ENCODE results near the gene CLEC4D.

DNA sequence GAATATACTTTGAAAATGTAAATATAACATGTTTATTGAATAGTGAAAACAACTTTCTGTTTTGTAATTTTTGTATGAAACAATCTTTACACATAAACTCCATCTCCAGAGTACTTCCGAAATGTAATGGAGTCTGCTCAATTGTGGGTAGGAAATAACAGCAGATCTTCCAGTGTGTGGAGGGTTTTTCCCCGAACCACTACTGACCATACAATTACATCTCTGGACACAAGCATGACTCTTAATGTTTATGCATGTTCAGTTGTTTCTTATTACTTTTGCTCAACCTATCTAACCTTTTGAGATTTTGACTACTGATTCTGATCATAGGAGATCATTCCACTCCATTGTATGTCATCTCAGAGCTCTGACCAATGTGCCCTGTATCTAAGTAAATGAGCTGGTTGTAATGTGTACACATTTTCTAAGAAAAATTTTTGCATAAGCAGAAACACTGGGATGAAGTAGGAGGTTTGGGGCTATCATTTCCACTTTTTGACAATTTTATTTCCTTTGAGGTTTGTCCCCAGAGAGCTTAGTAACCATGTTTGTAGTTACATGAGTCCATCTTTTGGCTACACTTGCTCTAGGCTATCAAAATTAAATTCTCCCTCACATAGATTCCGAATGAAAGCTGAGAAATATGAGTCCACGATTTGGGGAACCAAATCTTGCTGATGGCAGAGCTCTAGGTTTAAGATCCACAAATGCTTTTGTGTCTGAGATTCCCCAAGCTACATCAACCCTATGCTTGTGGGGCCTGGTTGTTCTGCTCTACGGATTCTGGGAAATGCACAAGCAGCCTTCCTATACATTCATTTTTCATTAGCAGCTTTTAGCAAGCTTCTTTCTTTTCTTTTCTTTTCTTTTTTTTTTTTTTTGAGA lies 21.4 kb upstream of the CLEC4D start:
- TF ChIP-seq TEAD4 (IDR thresholded peaks at IDR 0.05) (no peak), CEBPB (IDR thresholded peaks at IDR 0.05) (no peak), CREB1 (IDR thresholded peaks at IDR 0.05; ENCODE audit: low read depth) (no peak), YY1 (IDR thresholded peaks at IDR 0.05; ENCODE audit: low read depth) (no peak), FOXM1 (IDR thresholded peaks at IDR 0.05; ENCODE audit: borderline replicate concordance, low read depth) (no peak), NFIC (IDR thresholded peaks at IDR 0.05) (no peak), ZBTB7A (IDR thresholded peaks at IDR 0.05; ENCODE audit: low read depth) (no peak), TAF1 (IDR thresholded peaks at IDR 0.05; ENCODE audit: low read depth) (no peak), EP300 (IDR thresholded peaks at IDR 0.05; ENCODE audit: borderline replicate concordance) (no peak), RAD21 (IDR thresholded peaks at IDR 0.05; ENCODE audit: low read depth) (no peak)
- TF ChIP-seq, protein P1, sequence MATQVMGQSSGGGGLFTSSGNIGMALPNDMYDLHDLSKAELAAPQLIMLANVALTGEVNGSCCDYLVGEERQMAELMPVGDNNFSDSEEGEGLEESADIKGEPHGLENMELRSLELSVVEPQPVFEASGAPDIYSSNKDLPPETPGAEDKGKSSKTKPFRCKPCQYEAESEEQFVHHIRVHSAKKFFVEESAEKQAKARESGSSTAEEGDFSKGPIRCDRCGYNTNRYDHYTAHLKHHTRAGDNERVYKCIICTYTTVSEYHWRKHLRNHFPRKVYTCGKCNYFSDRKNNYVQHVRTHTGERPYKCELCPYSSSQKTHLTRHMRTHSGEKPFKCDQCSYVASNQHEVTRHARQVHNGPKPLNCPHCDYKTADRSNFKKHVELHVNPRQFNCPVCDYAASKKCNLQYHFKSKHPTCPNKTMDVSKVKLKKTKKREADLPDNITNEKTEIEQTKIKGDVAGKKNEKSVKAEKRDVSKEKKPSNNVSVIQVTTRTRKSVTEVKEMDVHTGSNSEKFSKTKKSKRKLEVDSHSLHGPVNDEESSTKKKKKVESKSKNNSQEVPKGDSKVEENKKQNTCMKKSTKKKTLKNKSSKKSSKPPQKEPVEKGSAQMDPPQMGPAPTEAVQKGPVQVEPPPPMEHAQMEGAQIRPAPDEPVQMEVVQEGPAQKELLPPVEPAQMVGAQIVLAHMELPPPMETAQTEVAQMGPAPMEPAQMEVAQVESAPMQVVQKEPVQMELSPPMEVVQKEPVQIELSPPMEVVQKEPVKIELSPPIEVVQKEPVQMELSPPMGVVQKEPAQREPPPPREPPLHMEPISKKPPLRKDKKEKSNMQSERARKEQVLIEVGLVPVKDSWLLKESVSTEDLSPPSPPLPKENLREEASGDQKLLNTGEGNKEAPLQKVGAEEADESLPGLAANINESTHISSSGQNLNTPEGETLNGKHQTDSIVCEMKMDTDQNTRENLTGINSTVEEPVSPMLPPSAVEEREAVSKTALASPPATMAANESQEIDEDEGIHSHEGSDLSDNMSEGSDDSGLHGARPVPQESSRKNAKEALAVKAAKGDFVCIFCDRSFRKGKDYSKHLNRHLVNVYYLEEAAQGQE (IDR thresholded peaks at IDR 0.05; ENCODE audit: low read depth): no peak
